Transverse colon (tissue), 4 donors: ENCODE measurements around the gene SPACDR.

Source experiments
- CTCF ChIP-seq, 5 experiments: fragments of 200-600 bp in 3 of 5; fragments of 450-650 bp in 2 of 5; sonication (generic) in 3 of 5; IDR thresholded peaks; 1 replicate in 2 of 5; 2 replicates in 3 of 5; pipeline ENCODE4 v1.5.1; 2016 to 2017; ENCODE audit warnings: antibody characterized with exemption in 5 of 5, inconsistent platforms in 3 of 5, mild to moderate bottlenecking in 2 of 5, moderate library complexity in 1 of 5
- EP300 ChIP-seq: sonication (generic); formaldehyde crosslinking; IDR thresholded peaks from one replicate; pipeline ENCODE4 v1.6.1; 2017; ENCODE audit warnings: antibody characterized with exemption, low read depth
- POLR2A ChIP-seq: fragments of 450-650 bp; IDR thresholded peaks from one replicate; pipeline ENCODE4 v1.6.1; 2016; ENCODE audit warnings: antibody characterized with exemption, mild to moderate bottlenecking, moderate library complexity
- POLR2AphosphoS5 ChIP-seq, 3 donors: sonication (generic); formaldehyde crosslinking; IDR thresholded peaks; one replicate each; pipeline ENCODE4 v1.6.1; 2016; ENCODE audit warnings: antibody characterized with exemption in 3 of 3

GRCh38 chr7:100430493-100431285, 33.4 kb downstream of the SPACDR start:
- no peak for TF ChIP-seq CTCF (IDR thresholded peaks at IDR 0.05)
- TF ChIP-seq EP300 = no peak
- no peak for TF ChIP-seq POLR2AphosphoS5 (IDR thresholded peaks at IDR 0.05)
- no peak for TF ChIP-seq POLR2A
